HG03565 (cell line): ENCODE results near the gene SLC25A44.
"Not testable (repeated sequence)": the region's sequence is repeated elsewhere in the genome, so short reads cannot be mapped to it uniquely, and the experiment has no call there.

Experiments
- ATAC-seq: cut with Tn5 transposase; IDR thresholded peaks from one replicate; pipeline ENCODE4 v1.9.1; 2021; ENCODE audit warnings: mild to moderate bottlenecking, moderate library complexity; ENCODE audit not compliant: unreplicated experiment

SLC25A44 gene

GRCh38 chr1:156203331-156203730, 9.4 kb downstream of the SLC25A44 start:
- ATAC-seq: no peak

DNA sequence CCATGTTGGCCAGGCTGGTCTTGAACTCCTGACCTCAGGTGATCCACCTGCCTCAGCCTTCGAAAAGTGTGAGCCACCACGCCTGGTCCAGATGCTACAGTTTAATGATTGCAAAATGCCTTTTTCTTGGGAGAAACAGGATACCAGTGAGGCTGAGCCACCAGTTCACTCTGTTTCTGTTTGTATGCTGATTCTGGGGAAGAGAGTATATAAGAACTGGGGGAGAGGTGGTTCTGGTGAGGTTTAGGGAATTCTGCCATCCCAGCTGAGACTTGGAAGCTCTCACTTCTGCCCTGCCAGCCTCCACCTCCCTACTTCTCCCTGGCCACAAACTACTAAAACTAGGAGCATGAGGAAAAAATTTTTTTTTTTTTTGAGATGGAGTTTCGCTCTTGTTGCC, 10.8 kb downstream of the SLC25A44 start:
- ATAC-seq: no peak

DNA sequence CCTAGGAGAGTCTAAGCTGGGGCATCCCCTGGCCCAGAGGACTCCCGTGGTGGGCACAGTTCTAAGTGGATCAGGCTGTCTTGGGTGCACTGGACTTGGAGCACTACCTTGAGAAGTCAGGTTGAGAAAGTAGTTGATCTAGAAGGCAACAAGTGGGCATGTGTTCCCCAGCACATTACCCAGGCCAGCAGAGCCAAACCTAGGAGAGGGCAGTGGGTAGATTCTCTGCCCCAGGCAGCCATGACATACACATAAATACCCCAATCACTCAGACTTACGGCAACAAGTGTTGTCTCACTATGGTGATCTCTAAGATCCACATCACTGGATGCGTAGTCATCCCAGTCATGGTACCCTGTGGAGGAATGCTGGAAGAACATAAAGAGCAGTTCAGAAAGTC, 17.3 kb downstream of the SLC25A44 start:
- no peak for ATAC-seq

DNA sequence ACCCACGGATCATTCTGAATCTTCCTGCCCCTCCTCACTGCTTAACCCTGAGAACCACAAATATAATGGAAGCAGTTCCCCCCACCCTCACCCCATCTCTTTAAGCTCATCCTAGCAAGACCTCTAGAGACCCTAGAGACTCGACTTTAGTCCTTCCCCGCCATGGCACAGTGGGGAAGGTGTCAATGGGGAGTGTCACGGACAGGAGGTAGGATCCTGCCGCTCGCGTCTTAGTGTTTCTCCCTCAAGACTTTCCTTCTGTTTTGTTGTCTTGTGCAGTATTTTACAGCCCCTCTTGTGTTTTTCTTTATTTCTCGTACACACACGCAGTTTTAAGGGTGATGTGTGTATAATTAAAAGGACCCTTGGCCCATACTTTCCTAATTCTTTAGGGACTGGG, 18.2 kb downstream of the SLC25A44 start:
- ATAC-seq: no peak

GRCh38 chr1:156212833-156213643, 19.1 kb downstream of the SLC25A44 start, which contains the start of gene PMF1:
TSS of gene PMF1 (plus strand) at chr1:156213007. CDS start at chr1:156213016, 9 bp downstream.
- ATAC-seq: peak; percentile 69

DNA sequence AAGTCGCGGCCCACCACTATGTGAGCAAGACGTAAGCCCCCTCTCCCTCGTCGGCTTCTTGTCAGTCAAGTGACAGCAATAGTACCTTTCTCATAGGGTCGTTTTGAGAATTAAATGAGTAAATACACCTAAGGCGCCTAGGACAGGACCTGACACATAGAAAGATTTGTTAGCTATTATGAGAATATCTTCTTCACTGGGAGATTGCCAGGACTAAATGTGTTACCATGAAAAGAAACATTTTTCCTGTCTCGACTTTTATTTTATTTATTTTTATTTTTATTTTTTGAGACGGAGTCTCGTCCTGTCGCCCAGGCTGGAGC, 19.7 kb downstream of the SLC25A44 start:
- ATAC-seq: no peak

- ATAC-seq: no peak
These were observed 20.3 kb downstream of the SLC25A44 start for GRCh38 chr1:156214024-156214748.

DNA sequence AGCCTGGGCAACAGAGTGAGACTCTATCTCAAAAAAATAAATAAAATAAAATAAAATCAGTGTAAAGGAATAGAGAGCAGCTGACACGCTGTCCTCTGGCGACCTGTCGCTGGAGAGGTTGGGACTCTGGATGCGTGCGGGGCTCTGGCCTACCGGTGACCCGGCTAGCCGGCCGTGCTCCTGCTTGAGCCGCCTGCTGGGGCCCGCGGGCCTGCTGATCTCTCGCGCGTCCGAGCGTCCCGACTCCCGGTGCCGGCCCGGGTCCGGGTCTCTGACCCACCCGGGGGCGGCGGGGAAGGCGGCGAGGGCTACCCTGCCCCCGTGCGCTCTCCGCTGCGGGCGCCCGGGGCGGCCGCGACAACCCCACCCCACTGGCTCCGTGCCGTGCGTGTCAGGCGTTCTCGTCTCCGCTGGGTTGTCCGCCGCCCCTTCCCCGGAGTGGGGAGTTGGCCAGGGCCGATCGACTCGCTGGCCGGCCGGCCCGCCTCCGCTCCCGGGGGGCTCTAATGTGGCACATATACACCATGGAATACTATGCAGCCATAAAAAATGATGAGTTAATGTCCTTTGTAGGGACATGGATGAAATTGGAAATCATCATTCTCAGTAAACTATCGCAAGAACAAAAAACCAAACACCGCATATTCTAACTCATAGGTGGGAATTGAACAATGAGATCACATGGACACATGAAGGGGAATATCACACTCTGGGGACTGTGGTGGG, 22.6 kb downstream of the SLC25A44 start:
- ATAC-seq: not testable (repeated sequence)

DNA sequence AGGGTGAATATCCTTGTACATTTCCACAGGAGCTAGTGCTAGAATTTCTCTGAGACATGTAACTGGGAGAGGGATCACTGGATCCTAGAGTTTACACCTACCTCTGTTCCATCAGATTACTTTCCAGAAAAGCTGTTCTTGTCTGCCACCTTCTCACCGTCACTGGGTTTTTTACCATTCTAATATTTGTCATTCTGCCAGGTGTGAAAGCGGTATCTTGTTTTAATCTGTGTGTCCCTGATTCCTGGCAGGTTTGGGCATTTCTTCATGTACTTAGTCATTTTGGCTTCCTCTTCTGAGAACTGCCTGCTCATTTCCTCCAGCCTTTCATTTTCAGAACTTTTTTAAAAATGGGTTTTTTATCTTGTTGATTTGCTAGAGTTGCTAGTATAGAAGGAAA, 24.0 kb downstream of the SLC25A44 start:
- no peak for ATAC-seq

GRCh38 chr1:156220226-156220625, 26.3 kb downstream of the SLC25A44 start:
- ATAC-seq: no peak

DNA sequence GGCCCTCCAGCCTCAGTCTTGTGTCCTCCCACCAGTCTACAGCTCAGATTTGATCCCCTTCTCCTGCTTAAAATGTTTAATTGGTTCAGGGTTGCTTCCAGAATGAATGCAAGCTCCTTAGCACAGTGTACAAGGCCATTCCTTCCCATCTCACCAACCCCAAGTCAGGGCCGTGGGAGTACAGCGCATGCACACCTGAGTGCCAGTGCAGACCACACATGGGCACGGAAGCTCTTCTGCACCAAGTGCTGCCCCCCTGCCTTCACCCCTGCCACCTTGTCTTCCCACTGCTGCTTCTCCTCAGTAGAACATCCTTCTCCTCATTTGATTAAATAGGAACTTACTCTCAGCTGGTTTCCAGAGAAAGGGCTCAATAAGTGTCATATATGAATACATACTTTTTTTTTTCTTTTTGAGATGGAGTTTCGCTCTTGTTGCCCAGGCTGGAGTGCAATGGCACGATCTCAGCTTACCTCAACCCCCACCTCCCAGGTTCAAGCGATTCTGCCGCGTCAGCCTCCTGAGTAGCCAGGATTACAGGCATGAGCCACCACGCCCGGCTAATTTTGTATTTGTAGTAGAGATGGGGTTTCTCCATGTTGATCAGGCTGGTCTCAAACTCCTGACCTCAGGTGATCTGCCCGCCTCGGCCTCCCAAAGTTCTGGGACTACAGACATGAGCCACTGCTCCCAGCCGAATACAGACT, 28.2 kb downstream of the SLC25A44 start:
- ATAC-seq: no peak

- no peak for ATAC-seq
These were observed 31.7 kb downstream of the SLC25A44 start for GRCh38 chr1:156225677-156226014.

DNA sequence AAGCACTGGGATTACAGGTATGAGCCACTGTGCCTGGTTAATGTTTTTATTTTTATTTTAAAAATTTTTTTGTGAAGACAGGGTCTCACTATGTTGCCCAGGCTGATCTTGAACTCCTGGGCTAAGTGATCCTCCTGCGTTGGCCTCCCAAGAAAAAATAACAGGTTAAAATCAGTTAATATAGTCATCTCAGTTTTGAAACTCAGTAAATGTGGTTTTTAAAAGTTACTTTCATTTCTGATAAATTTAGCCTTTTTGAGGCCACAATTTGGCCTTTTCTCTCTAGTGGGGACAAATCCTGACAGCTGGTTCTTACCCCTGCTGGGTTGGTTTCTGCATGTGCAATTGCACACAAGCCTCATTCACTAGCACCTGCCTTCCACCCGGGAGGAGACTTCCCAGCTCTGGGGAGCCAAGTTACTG, 32.2 kb downstream of the SLC25A44 start:
- peak; percentile 64 for ATAC-seq

DNA sequence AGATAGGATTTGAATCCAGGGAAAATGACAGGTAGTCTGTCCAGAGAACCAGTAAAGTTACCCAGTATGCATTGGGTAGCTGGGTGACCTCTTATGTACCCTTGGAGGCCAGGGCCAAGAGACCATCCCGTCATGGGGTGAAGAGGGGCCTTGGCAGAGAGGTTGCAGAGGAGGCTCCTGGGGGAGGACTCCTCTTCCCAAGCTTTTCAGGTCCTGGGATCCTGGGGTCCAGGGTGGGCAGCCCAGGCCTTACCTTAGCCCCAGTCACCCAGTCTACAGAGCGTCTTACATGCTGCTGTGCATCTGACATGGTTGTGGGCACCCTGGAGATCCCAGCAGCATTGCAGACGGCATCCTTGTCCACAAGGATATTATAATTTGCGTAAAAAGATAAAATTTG, 32.9 kb downstream of the SLC25A44 start:
- peak; percentile 8 for ATAC-seq

- ATAC-seq: no peak
These were observed 34.6 kb downstream of the SLC25A44 start for GRCh38 chr1:156228501-156228900.

- no peak for ATAC-seq
These were observed 36.0 kb downstream of the SLC25A44 start for GRCh38 chr1:156229809-156230472.

DNA sequence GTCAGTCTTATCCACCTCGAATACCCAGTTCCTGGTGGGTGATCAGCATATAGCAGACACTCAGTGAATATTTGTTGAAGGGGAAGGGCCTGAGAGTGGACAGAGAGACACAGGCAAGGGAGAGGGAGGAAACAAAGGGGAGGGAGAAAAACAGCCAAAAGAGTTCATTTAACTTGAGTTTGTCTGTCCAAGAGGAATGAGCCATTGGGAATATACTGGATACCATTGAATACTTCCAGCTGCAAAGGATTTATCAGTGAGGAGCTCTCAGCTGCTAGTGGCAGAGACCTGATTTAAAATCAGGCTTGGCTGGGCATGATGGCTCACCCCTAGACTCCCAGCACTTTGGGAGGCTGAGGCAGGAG, 36.6 kb downstream of the SLC25A44 start:
- ATAC-seq: no peak

GRCh38 chr1:156232201-156232894, 38.4 kb downstream of the SLC25A44 start:
- no peak for ATAC-seq

- ATAC-seq: no peak
These were observed 39.7 kb downstream of the SLC25A44 start for GRCh38 chr1:156233426-156234127.
